HCT116 (cell line): ENCODE results near the gene DNAH10. TPM values are rescaled to one million over a fixed set of nuclear protein-coding genes. Genes with fewer than 3 reads are reported as not detected.

ENCODE experiments used
- ATAC-seq: fragments of 200-7000 bp; cut with Tn5 transposase; 2 replicates; pipeline ENCODE4 v1.9.1; 2020; ENCODE audit warnings: mild to moderate bottlenecking, moderate library complexity
- BruUV-seq: library from RNA; stranded (reverse); fragments of 400-500 nt; replicated peaks from 2 replicates; lab custom pipeline; 2021; lab: Mats Ljungman, UMichigan
- CTCF ChIA-PET: fragments of 300-600 bp; sonication (Branson Sonifier 250); formaldehyde crosslinking; loops from one replicate; lab custom pipeline; 2021; ENCODE audit warnings: antibody characterized with exemption; lab: Charles Lee
- POLR2A ChIA-PET: fragments of 300-600, 350-600 bp; sonication (Branson Sonifier 250); formaldehyde crosslinking; loops from one replicate; lab custom pipeline; 2021; ENCODE audit warnings: antibody characterized with exemption; lab: Charles Lee
- RAD21 ChIA-PET, 2 experiments: fragments of 300-600 bp; sonication (Branson Sonifier 250); formaldehyde crosslinking; loops; one replicate each; lab custom pipeline; 2023; ENCODE audit warnings: low total read pairs in 2 of 2; ENCODE audit not compliant: uncharacterized antibody in 2 of 2, unreplicated experiment in 2 of 2, low non-redundant PET in 1 of 2; lab: Charles Lee
- DNase-seq: peaks from one replicate; pipeline ENCODE4 v3.0.0-alpha.2; 2010; ENCODE audit warnings: low read depth, low spot score
- H2AFZ ChIP-seq: fragments of 200-600 bp; shearing (Covaris generic), sonication (generic); 2 replicates; pipeline ENCODE4 v1.6.1; 2017; ENCODE audit warnings: low read depth, mixed run types, mixed read lengths, antibody characterized with exemption, low read length; ENCODE audit not compliant: poor library complexity, severe bottlenecking
- H3K27ac ChIP-seq: 2 replicates; pipeline ENCODE4 v1.5.1; 2012; ENCODE audit warnings: low read depth, low read length
- H3K27me3 ChIP-seq: fragments of 200-600 bp; sonication (generic); 2 replicates; pipeline ENCODE4 v1.6.1; 2016; ENCODE audit warnings: mixed run types, low read length, mixed read lengths; ENCODE audit not compliant: insufficient read depth
- H3K36me3 ChIP-seq, 2 experiments: fragments of 200-500 bp in 1 of 2; fragments of 200-600 bp in 1 of 2; sonication (Bioruptor generic) in 1 of 2; sonication (generic) in 1 of 2; 2 replicates each; pipeline versions ENCODE4 v1.5.1 to v1.6.1; 2014 to 2016; ENCODE audit warnings: low read length in 2 of 2, inconsistent platforms in 1 of 2, mixed read lengths in 1 of 2, mixed run types in 1 of 2; ENCODE audit not compliant: insufficient read depth in 2 of 2, control insufficient read depth in 1 of 2
- H3K4me1 ChIP-seq, 2 experiments: fragments of 200-600 bp in 1 of 2; sonication (generic) in 1 of 2; 2 replicates each; pipeline versions ENCODE4 v1.5.1 to v1.6.1; 2012 to 2017; ENCODE audit warnings: low read length in 2 of 2, inconsistent platforms in 1 of 2, mild to moderate bottlenecking in 1 of 2, mixed read lengths in 1 of 2, mixed run types in 1 of 2, moderate library complexity in 1 of 2; ENCODE audit not compliant: insufficient read depth in 2 of 2, control insufficient read depth in 1 of 2
- H3K4me2 ChIP-seq: fragments of 200-600 bp; sonication (generic); 2 replicates; pipeline ENCODE4 v1.6.1; 2017; ENCODE audit warnings: mixed run types, low read length, mixed read lengths
- H3K4me3 ChIP-seq, 2 experiments: fragments of 200-600 bp in 1 of 2; sonication (generic) in 1 of 2; replicated peaks in 1 of 2; 2 replicates each; pipeline ENCODE4 v1.5.1; 2011 to 2016; ENCODE audit warnings: low read length in 2 of 2, control low read depth in 1 of 2, low read depth in 1 of 2, mild to moderate bottlenecking in 1 of 2, mixed read lengths in 1 of 2, mixed run types in 1 of 2
- H3K79me2 ChIP-seq: fragments of 200-600 bp; sonication (generic); 2 replicates; pipeline ENCODE4 v1.6.1; 2017; ENCODE audit warnings: mild to moderate bottlenecking, mixed run types, low read length, moderate library complexity, mixed read lengths; ENCODE audit not compliant: insufficient read depth
- H3K9ac ChIP-seq: fragments of 200-600 bp; sonication (generic); 2 replicates; pipeline ENCODE4 v1.6.1; 2016; ENCODE audit warnings: low read length, mixed read lengths
- H3K9me2 ChIP-seq: fragments of 200-600 bp; sonication (generic), shearing (Covaris generic); 2 replicates; pipeline ENCODE4 v1.6.1; 2017; ENCODE audit warnings: mixed run types, mild to moderate bottlenecking, moderate library complexity; ENCODE audit not compliant: insufficient read depth
- H3K9me3 ChIP-seq, 2 experiments: fragments of 200-500 bp in 1 of 2; fragments of 200-600 bp in 1 of 2; sonication (Bioruptor generic) in 1 of 2; sonication (generic) in 1 of 2; 2 replicates each; pipeline ENCODE4 v1.6.1; 2014 to 2017; ENCODE audit warnings: low read length in 2 of 2, mixed read lengths in 2 of 2, inconsistent platforms in 1 of 2, low read depth in 1 of 2, mild to moderate bottlenecking in 1 of 2, mixed run types in 1 of 2, moderate library complexity in 1 of 2; ENCODE audit not compliant: control insufficient read depth in 1 of 2, insufficient read depth in 1 of 2
- H4K20me1 ChIP-seq: fragments of 200-600 bp; sonication (generic), shearing (Covaris generic); 2 replicates; pipeline ENCODE4 v1.6.1; 2017; ENCODE audit warnings: mixed run types, mild to moderate bottlenecking, moderate library complexity; ENCODE audit not compliant: insufficient read depth
- CBX3 ChIP-seq: IDR thresholded peaks from 2 replicates; pipeline ENCODE4 v1.6.1; 2012; ENCODE audit warnings: low read depth
- CEBPB ChIP-seq: IDR thresholded peaks from 2 replicates; pipeline ENCODE4 v1.6.1; 2012; ENCODE audit warnings: low read depth
- EGR1 ChIP-seq: IDR thresholded peaks from 2 replicates; pipeline ENCODE4 v1.6.1; 2012; ENCODE audit warnings: low read depth
- ELF1 ChIP-seq: IDR thresholded peaks from 2 replicates; pipeline ENCODE4 v1.6.1; 2012; ENCODE audit warnings: low read depth, borderline replicate concordance
- EZH2 ChIP-seq: fragments of 200-600 bp; sonication (generic); IDR thresholded peaks from 2 replicates; pipeline ENCODE4 v1.6.1; 2017; ENCODE audit warnings: antibody characterized with exemption, mixed run types
- EZH2phosphoT487 ChIP-seq: fragments of 200-600 bp; IDR thresholded peaks from 2 replicates; pipeline ENCODE4 v1.6.1; 2018; ENCODE audit warnings: antibody characterized with exemption, borderline replicate concordance
- POLR2A ChIP-seq: IDR thresholded peaks from 2 replicates; pipeline ENCODE4 v1.7.0; 2011; ENCODE audit warnings: borderline replicate concordance; ENCODE audit not compliant: insufficient read depth, insufficient read length; ENCODE audit errors: extremely low read depth
- RAD21 ChIP-seq: IDR thresholded peaks from 2 replicates; pipeline ENCODE4 v1.6.1; 2012; ENCODE audit warnings: low read depth, mild to moderate bottlenecking
- SIN3A ChIP-seq: IDR thresholded peaks from 2 replicates; pipeline ENCODE4 v1.6.1; 2012; ENCODE audit warnings: low read depth
- SP1 ChIP-seq: IDR thresholded peaks from 2 replicates; pipeline ENCODE4 v1.6.1; 2012; ENCODE audit warnings: low read depth
- YY1 ChIP-seq: IDR thresholded peaks from 2 replicates; pipeline ENCODE4 v1.6.1; 2011; ENCODE audit warnings: low read length, low read depth, moderate library complexity, mild to moderate bottlenecking; ENCODE audit not compliant: insufficient replicate concordance; ENCODE audit errors: extremely low read depth
- ZNF274 ChIP-seq: fragments of 200-500 bp; sonication (Bioruptor generic); IDR thresholded peaks from 2 replicates; pipeline ENCODE4 v1.6.1; 2014; ENCODE audit warnings: mild to moderate bottlenecking, low read depth, low read length, inconsistent platforms
- intact Hi-C: fragments of 100-400 bp; cut with micrococcal nuclease; formaldehyde crosslinking; loops from 2 replicates; pipeline ENCODE4 v1.10.0; 2022
- total RNA-seq: library from RNA; stranded (reverse); gene quantifications from one replicate; pipeline ENCODE4 v1.2.1, GENCODE V29; 2021; ENCODE audit not compliant: unreplicated experiment
- TF ChIP-seq, protein P1 (sequence below): IDR thresholded peaks from 2 replicates; pipeline ENCODE4 v1.6.1; 2011; ENCODE audit warnings: mild to moderate bottlenecking, low read length, moderate library complexity; ENCODE audit not compliant: insufficient replicate concordance; ENCODE audit errors: extremely low read depth
- TF ChIP-seq, protein P2 (sequence below): IDR thresholded peaks from 2 replicates; pipeline ENCODE4 v1.6.1; 2012; ENCODE audit warnings: low read depth
- TF ChIP-seq, protein P3 (sequence below): IDR thresholded peaks from 2 replicates; pipeline ENCODE4 v1.6.1; 2012
- TF ChIP-seq, protein P4 (sequence below), 3 experiments: fragments of 200-600 bp in 1 of 3; sonication (generic) in 1 of 3; IDR thresholded peaks in 2 of 3; conservative IDR thresholded peaks in 1 of 3; 2 replicates each; pipeline ENCODE4 v1.5.1; 2012 to 2017; ENCODE audit warnings: low read depth in 2 of 3, low read length in 2 of 3, antibody characterized with exemption in 1 of 3, borderline replicate concordance in 1 of 3, control low read depth in 1 of 3, mild to moderate bottlenecking in 1 of 3, mixed read lengths in 1 of 3, mixed run types in 1 of 3, moderate library complexity in 1 of 3; ENCODE audit not compliant: insufficient read depth in 1 of 3
- TF ChIP-seq, protein P5 (sequence below): IDR thresholded peaks from 2 replicates; pipeline ENCODE4 v1.6.1; 2012

Gene DNAH10
- total RNA-seq, 1 experiment from 2014 or later: 1.3 TPM

DNA sequence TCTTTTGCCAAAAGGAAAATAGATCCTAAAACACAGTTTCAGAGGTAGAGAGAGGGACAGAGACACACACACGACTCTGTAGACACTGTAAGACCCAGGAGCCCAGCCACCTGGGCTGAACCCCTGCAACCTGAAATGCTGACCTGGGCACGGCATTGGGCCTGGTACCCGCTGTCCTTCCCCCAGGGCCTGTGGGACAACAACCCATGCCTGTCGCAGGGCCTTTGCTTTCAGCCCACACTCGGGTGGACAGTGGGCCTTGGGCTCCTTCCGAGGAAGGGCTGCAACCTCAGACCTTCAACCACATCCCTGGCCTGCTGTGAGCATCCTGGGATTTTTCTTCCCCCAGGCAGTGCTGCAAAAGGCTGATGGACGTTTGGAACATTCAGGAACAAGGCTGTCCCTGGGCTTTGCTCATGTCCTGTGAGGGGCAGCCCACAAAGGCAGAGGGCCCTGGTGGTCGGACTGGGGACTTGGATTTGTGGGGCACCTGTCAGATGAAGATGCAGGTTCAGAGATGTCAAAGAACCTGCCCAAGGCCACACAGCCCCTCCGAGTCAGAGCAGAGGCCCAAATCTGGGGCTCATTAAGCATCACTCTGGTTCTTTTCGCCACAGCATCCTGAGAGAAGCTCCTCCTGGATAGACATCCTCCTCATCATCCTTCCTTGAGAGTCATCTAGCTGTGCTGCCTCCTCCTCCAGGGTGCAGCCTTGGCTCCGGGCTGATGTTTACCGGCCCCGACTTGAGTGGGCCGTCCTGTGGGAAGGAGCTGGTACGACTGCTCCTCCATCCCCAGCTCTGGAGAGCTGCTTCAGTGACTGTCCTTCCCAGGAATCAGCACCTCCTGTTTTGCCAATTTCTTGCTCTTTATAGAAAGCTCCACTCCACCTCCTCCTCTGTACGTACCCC is 177.9 kb downstream of the DNAH10 start:
- ChIA-PET POLR2A (no interaction called here), CTCF (no interaction called here), RAD21 (no interaction called here)
- peaks cover 0 to 5% of the 10 kb centered on the region in 2 experiments; a peak in 1 of 4 replicates for H3K4me1 ChIP-seq
- no peak overlapping the region for H3K27ac ChIP-seq
- TF ChIP-seq RAD21: no peak
- TF ChIP-seq EZH2: no peak
- TF ChIP-seq, protein P1, sequence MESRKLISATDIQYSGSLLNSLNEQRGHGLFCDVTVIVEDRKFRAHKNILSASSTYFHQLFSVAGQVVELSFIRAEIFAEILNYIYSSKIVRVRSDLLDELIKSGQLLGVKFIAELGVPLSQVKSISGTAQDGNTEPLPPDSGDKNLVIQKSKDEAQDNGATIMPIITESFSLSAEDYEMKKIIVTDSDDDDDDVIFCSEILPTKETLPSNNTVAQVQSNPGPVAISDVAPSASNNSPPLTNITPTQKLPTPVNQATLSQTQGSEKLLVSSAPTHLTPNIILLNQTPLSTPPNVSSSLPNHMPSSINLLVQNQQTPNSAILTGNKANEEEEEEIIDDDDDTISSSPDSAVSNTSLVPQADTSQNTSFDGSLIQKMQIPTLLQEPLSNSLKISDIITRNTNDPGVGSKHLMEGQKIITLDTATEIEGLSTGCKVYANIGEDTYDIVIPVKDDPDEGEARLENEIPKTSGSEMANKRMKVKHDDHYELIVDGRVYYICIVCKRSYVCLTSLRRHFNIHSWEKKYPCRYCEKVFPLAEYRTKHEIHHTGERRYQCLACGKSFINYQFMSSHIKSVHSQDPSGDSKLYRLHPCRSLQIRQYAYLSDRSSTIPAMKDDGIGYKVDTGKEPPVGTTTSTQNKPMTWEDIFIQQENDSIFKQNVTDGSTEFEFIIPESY: no peak
- no peak for TF ChIP-seq ELF1
- no peak for TF ChIP-seq EZH2phosphoT487
- TF ChIP-seq CBX3: no peak
- no peak for TF ChIP-seq POLR2A
- TF ChIP-seq SIN3A: no peak
- no peak for TF ChIP-seq EGR1
- TF ChIP-seq, protein P2, sequence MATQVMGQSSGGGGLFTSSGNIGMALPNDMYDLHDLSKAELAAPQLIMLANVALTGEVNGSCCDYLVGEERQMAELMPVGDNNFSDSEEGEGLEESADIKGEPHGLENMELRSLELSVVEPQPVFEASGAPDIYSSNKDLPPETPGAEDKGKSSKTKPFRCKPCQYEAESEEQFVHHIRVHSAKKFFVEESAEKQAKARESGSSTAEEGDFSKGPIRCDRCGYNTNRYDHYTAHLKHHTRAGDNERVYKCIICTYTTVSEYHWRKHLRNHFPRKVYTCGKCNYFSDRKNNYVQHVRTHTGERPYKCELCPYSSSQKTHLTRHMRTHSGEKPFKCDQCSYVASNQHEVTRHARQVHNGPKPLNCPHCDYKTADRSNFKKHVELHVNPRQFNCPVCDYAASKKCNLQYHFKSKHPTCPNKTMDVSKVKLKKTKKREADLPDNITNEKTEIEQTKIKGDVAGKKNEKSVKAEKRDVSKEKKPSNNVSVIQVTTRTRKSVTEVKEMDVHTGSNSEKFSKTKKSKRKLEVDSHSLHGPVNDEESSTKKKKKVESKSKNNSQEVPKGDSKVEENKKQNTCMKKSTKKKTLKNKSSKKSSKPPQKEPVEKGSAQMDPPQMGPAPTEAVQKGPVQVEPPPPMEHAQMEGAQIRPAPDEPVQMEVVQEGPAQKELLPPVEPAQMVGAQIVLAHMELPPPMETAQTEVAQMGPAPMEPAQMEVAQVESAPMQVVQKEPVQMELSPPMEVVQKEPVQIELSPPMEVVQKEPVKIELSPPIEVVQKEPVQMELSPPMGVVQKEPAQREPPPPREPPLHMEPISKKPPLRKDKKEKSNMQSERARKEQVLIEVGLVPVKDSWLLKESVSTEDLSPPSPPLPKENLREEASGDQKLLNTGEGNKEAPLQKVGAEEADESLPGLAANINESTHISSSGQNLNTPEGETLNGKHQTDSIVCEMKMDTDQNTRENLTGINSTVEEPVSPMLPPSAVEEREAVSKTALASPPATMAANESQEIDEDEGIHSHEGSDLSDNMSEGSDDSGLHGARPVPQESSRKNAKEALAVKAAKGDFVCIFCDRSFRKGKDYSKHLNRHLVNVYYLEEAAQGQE: no peak
- TF ChIP-seq, protein P3, sequence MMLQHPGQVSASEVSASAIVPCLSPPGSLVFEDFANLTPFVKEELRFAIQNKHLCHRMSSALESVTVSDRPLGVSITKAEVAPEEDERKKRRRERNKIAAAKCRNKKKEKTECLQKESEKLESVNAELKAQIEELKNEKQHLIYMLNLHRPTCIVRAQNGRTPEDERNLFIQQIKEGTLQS: no peak
- TF ChIP-seq SP1: no peak
- TF ChIP-seq CEBPB: no peak
- TF ChIP-seq, protein P4, sequence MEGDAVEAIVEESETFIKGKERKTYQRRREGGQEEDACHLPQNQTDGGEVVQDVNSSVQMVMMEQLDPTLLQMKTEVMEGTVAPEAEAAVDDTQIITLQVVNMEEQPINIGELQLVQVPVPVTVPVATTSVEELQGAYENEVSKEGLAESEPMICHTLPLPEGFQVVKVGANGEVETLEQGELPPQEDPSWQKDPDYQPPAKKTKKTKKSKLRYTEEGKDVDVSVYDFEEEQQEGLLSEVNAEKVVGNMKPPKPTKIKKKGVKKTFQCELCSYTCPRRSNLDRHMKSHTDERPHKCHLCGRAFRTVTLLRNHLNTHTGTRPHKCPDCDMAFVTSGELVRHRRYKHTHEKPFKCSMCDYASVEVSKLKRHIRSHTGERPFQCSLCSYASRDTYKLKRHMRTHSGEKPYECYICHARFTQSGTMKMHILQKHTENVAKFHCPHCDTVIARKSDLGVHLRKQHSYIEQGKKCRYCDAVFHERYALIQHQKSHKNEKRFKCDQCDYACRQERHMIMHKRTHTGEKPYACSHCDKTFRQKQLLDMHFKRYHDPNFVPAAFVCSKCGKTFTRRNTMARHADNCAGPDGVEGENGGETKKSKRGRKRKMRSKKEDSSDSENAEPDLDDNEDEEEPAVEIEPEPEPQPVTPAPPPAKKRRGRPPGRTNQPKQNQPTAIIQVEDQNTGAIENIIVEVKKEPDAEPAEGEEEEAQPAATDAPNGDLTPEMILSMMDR (IDR thresholded peaks at IDR 0.05 in 2 of 3, conservative IDR thresholded peaks at IDR 0.05 in 1 of 3; ENCODE audit: borderline replicate concordance in 1 of 3, insufficient read depth in 1 of 3, low read depth in 2 of 3, low read length in 2 of 3): no peak
- TF ChIP-seq, protein P5, sequence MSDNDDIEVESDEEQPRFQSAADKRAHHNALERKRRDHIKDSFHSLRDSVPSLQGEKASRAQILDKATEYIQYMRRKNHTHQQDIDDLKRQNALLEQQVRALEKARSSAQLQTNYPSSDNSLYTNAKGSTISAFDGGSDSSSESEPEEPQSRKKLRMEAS: no peak
- no peak for TF ChIP-seq YY1
- TF ChIP-seq ZNF274: no peak
- H3K9me2 ChIP-seq: no peaks in the 10 kb centered on the region
- H3K27me3 ChIP-seq: no peaks in the 10 kb centered on the region
- no peak overlapping the region for H3K4me2 ChIP-seq
- H3K9me3 ChIP-seq: no peaks in the 10 kb centered on the region; a peak in 1 of 4 replicates
- H3K36me3 ChIP-seq: no peaks in the 10 kb centered on the region
- H3K4me3 ChIP-seq: no peak overlapping the region
- no peak overlapping the region for H3K9ac ChIP-seq
- no peak overlapping the region for H2AFZ ChIP-seq
- no peaks in the 10 kb centered on the region for H4K20me1 ChIP-seq
- intact Hi-C loops: no loop called here
- BruUV-seq: no TSS peak
- ATAC-seq (no peak), DNase-seq (no peak)
- H3K79me2 ChIP-seq: no peaks in the 10 kb centered on the region
